Retina (tissue), 1 donor: Measurements from ENCODE around the gene PLA2G6.
"Not testable (repeated sequence)": the region's sequence is repeated elsewhere in the genome, so short reads cannot be mapped to it uniquely, and the experiment has no call there.

Source experiments
- DNase-seq: peaks from one replicate; pipeline ENCODE4 v3.0.0-alpha.2; 2016

Gene PLA2G6

GRCh38 chr22:38131399-38131798 is 50.2 kb downstream of the PLA2G6 start:
- no peak for DNase-seq

- no peak for DNase-seq
These were observed 51.8 kb downstream of the PLA2G6 start for GRCh38 chr22:38129856-38130255.

GRCh38 chr22:38129021-38129420 is 52.6 kb downstream of the PLA2G6 start:
- DNase-seq, result no peak

- no peak for DNase-seq
These were observed 53.8 kb downstream of the PLA2G6 start for GRCh38 chr22:38127869-38128268.

GRCh38 chr22:38126928-38127668 is 54.5 kb downstream of the PLA2G6 start:
- DNase-seq, result peak; percentile 38

- DNase-seq, result no peak
These were observed 55.9 kb downstream of the PLA2G6 start for GRCh38 chr22:38125751-38126201.

GRCh38 chr22:38125038-38125610 is 56.5 kb downstream of the PLA2G6 start:
- no peak for DNase-seq

- no peak for DNase-seq
These were observed 57.2 kb downstream of the PLA2G6 start for GRCh38 chr22:38124236-38124974.

GRCh38 chr22:38122616-38123015 is 59.0 kb downstream of the PLA2G6 start:
- no peak for DNase-seq

- DNase-seq, result no peak
These were observed 61.1 kb downstream of the PLA2G6 start for GRCh38 chr22:38120359-38121110.

- not testable (repeated sequence) for DNase-seq
These were observed 62.9 kb downstream of the PLA2G6 start for GRCh38 chr22:38118747-38119146.

GRCh38 chr22:38118182-38118581 is 63.4 kb downstream of the PLA2G6 start:
- no peak for DNase-seq

- not testable (repeated sequence) for DNase-seq
These were observed 64.1 kb downstream of the PLA2G6 start for GRCh38 chr22:38117556-38117955.

- DNase-seq, result peak; percentile 29
These were observed 66.0 kb downstream of the PLA2G6 start for GRCh38 chr22:38115423-38116205.

GRCh38 chr22:38114484-38115398 is 66.9 kb downstream of the PLA2G6 start:
- DNase-seq, result peak; percentile 89

- no peak for DNase-seq
These were observed 69.2 kb downstream of the PLA2G6 start for GRCh38 chr22:38112381-38112780.

- no peak for DNase-seq
These were observed 69.7 kb downstream of the PLA2G6 start for GRCh38 chr22:38111925-38112355.

GRCh38 chr22:38110863-38111852 is 70.5 kb downstream of the PLA2G6 start:
- DNase-seq, result no peak

GRCh38 chr22:38110008-38110862 is 71.4 kb downstream of the PLA2G6 start, which contains the start of gene BAIAP2L2:
BAIAP2L2 (minus strand) TSS chr22:38110684; CDS start chr22:38110525, 159 bp downstream.
- DNase-seq, result peak; percentile 26
